Measurements from ENCODE around the gene ADA. TPM values are rescaled to one million over a fixed set of nuclear protein-coding genes. Genes with fewer than 3 reads are reported as not detected.

ADA gene
- total and polyA plus RNA-seq, 2 of the 4 experiments (the other 2 are of a cell fraction): 8.1 to 11.0 TPM

DNA sequence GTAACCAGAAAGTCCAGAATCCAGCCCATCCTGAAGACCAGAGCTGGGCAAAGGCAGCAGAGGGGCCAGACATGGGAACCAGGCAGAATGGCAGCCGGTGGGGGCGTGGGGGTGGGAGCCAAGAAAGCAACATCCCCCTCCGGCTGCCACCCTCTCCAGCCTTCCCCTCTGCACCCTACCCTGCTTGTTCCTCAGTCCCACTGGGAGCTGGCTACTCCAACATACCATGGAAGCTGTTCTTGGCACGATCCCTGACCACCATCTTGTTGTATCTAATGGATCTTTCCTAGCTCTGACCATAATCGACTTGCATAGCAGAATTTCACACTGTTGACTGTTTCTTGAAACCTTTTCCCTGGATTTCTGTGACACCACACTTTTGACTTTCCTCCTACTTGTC is 30.2 kb downstream of the ADA start:
- no peak overlapping the region for H2AK5ac ChIP-seq (ENCODE audit: low read depth, low read length)
- dilution Hi-C loops (cut with HindIII; ENCODE audit: low sequenced_read_pairs, unreplicated experiment): no loop called here
- no peak overlapping the region for H4K5ac ChIP-seq (ENCODE audit: low read depth, low read length)
- ChIA-PET POLR2A (ENCODE audit: unreplicated experiment) (no interaction called here), CTCF (no interaction called here)
- no peak overlapping the region for H4K8ac ChIP-seq (ENCODE audit: low read depth in 2 of 2, low read length in 2 of 2)
- peaks cover 7% of the 10 kb centered on the region for H3K9me3 ChIP-seq (ENCODE audit: control insufficient read depth, insufficient read depth, low read length)
- ATAC-seq (ENCODE audit: low read depth): no peak
- no peak overlapping the region for H2BK20ac ChIP-seq (ENCODE audit: low read depth, low read length)
- H3K18ac ChIP-seq (ENCODE audit: low read depth, low read length): no peak overlapping the region
- BruUV-seq (replicated peaks): no TSS peak
- no peak overlapping the region for H3K27ac ChIP-seq (ENCODE audit: insufficient read depth, low read length)
- peaks cover 3% of the 10 kb centered on the region; the same call in 1 of the 2 replicates for H4K20me1 ChIP-seq (ENCODE audit: insufficient read depth, low read length)
- H3K9me1 ChIP-seq (ENCODE audit: insufficient read depth, low read length): no peaks in the 10 kb centered on the region
- H3K36me3 ChIP-seq (ENCODE audit: control insufficient read depth, insufficient read depth, low read length): peaks cover 33% of the 10 kb centered on the region
- H2AK9ac ChIP-seq (replicated peaks; ENCODE audit: low read depth, low read length, poor library complexity): no peak overlapping the region
- H3K56ac ChIP-seq (ENCODE audit: extremely low read depth, insufficient read depth, low read length): no peak overlapping the region
- intact Hi-C loops (cut with micrococcal nuclease): no loop called here
- no peak overlapping the region for H2AFZ ChIP-seq (replicated peaks; ENCODE audit: low read length, poor library complexity)
- DNase-seq: no peak
- no peaks in the 10 kb centered on the region for H3K4me1 ChIP-seq (ENCODE audit: control insufficient read depth, insufficient read depth, low read length)
- H2BK5ac ChIP-seq (ENCODE audit: low read depth, low read length, poor library complexity, severe bottlenecking): no peak overlapping the region
- H2BK120ac ChIP-seq (ENCODE audit: low read depth, low read length): no peak overlapping the region
- 93% methylated on average over 2 of the region's 5 CpGs; no CpG with 5 or more reads in 1 of the 2 experiments for WGBS, 2 experiments (ENCODE audit: extremely low coverage in 2 of 2, insufficient read length in 1 of 2)
- TF ChIP-seq RAD21 (IDR thresholded peaks at IDR 0.05; ENCODE audit: low read length) (no peak), ELK1 (IDR thresholded peaks at IDR 0.05; ENCODE audit: borderline replicate concordance, low read depth, low read length) (no peak), MXI1 (IDR thresholded peaks at IDR 0.05; ENCODE audit: borderline replicate concordance, low read depth, low read length) (no peak), SMC3 (IDR thresholded peaks at IDR 0.05; ENCODE audit: low read depth, low read length) (no peak), CEBPB (IDR thresholded peaks at IDR 0.05; ENCODE audit: low read depth, low read length) (no peak), RFX5 (IDR thresholded peaks at IDR 0.05; ENCODE audit: low read depth, low read length) (no peak), CHD1 (IDR thresholded peaks at IDR 0.05; ENCODE audit: low read depth, low read length) (no peak), BHLHE40 (IDR thresholded peaks at IDR 0.05; ENCODE audit: low read depth, low read length) (no peak), CTCF (conservative IDR thresholded peaks at IDR 0.05; ENCODE audit: low read depth, low read length) (no peak), MAFK (IDR thresholded peaks at IDR 0.05; ENCODE audit: low read depth, low read length) (no peak), RCOR1 (IDR thresholded peaks at IDR 0.05; ENCODE audit: insufficient replicate concordance, low read length) (no peak), FOS (IDR thresholded peaks at IDR 0.05; ENCODE audit: low read depth, low read length) (no peak), NFE2L2 (IDR thresholded peaks at IDR 0.05; ENCODE audit: low read depth, low read length) (no peak)
- TF ChIP-seq, protein P1, sequence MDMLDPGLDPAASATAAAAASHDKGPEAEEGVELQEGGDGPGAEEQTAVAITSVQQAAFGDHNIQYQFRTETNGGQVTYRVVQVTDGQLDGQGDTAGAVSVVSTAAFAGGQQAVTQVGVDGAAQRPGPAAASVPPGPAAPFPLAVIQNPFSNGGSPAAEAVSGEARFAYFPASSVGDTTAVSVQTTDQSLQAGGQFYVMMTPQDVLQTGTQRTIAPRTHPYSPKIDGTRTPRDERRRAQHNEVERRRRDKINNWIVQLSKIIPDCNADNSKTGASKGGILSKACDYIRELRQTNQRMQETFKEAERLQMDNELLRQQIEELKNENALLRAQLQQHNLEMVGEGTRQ (IDR thresholded peaks at IDR 0.05; ENCODE audit: low read depth, low read length): no peak
- no peak overlapping the region for H2BK15ac ChIP-seq (ENCODE audit: low read depth, low read length)
- H3K23ac ChIP-seq (ENCODE audit: low read depth, low read length): no peak overlapping the region
- peaks cover 0 to 3% of the 10 kb centered on the region in 2 experiments; a peak in 1 of 4 replicates for H3K79me1 ChIP-seq (ENCODE audit: low read depth in 1 of 2, low read length in 2 of 2)
- no peak overlapping the region for H3K4me3 ChIP-seq (ENCODE audit: insufficient read depth, low read depth, low read length)
- H4K91ac ChIP-seq (ENCODE audit: insufficient read depth, low read depth, low read length): no peak overlapping the region
- in situ Hi-C loops (cut with MboI; ENCODE audit: low sequenced_read_pairs): no loop called here
- H3K4ac ChIP-seq (ENCODE audit: low read depth, low read length): no peak overlapping the region
- H3K9ac ChIP-seq (ENCODE audit: low read depth, low read length): no peak overlapping the region
- H3K14ac ChIP-seq (replicated peaks; ENCODE audit: low read depth, low read length): no peak overlapping the region
- H3K4me2 ChIP-seq (ENCODE audit: low read depth, low read length): no peak overlapping the region
- no peaks in the 10 kb centered on the region for H3K27me3 ChIP-seq (ENCODE audit: control insufficient read depth, insufficient read depth, low read length)
